CD4-positive, alpha-beta T cell treated with Interleukin-4 for 1 hour (primary cell): ENCODE results near the gene CHMP1A.
"Not testable (repeated sequence)": the region's sequence is repeated elsewhere in the genome, so short reads cannot be mapped to it uniquely, and the experiment has no call there.

Experiments used
- DNase-seq, 2 donors: peaks; one replicate each; pipeline ENCODE4 v3.0.0-alpha.2; 2020 to 2022

CHMP1A gene

DNA sequence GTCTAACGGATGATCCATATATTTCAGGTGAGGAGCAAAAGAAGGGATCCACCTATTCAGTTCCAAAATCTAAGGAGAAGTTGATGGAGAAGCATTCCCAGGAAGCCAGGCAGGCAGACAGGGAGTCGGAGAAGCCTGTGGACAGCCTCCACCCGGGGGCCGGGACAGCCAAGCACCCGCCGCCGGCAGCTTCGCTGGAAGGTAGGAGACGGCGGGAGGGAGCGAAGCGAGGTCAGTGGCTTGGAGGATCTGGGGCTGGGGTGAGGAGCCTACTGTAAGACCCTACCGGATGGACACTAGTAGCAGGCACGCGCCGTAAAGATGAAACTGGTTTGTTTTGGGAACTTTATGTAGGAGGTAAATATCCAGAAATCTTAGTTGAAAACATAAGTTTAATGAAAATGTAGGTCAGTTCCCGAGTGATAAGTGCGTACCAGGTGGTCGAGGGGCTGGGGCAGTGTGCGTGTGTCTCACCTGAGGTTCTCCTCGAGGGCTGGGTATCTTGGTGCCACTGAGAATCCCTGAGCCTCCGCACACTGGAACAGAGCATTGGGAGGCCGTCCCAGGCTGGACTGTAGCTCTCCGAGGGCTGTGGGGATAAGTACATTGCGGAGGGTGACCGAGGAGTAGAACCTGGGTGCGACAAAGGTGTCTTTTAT is 842 bp upstream of the CHMP1A start:
- DNase-seq = no peak

DNA sequence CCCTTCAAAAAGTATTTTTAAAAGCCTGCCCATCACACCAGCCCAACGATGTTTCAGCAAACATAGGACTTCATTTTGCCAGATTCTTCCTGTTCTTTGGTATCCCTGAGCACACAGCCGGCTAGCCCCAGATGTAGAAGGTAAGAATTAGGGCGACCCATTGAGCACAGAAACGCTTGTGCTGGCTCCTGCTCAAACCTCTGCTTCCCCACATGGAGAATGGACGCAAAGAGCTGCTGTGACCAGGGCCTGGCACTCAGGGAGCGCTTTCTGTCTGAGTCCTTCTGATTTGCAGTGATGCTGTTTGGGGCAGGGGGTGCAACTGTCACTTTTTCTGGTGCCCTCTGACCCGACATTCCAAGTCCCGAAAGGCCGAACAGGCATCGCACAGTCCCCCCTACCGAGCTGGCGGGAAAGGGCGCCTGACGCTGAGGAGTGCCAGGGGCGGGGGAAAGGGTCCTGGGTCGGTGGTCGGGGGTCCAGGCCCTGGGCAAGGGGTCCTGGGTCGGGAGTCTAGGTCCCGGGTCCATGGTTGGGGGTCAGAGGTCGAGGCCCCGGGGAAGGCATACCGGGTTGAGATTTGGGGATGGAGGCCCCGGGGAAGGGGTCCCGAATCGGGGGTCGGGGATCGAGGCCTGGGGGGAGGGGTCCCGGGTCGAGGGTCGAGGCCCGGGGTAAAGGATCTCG is 930 bp downstream of the CHMP1A start:
- no peak for DNase-seq

DNA sequence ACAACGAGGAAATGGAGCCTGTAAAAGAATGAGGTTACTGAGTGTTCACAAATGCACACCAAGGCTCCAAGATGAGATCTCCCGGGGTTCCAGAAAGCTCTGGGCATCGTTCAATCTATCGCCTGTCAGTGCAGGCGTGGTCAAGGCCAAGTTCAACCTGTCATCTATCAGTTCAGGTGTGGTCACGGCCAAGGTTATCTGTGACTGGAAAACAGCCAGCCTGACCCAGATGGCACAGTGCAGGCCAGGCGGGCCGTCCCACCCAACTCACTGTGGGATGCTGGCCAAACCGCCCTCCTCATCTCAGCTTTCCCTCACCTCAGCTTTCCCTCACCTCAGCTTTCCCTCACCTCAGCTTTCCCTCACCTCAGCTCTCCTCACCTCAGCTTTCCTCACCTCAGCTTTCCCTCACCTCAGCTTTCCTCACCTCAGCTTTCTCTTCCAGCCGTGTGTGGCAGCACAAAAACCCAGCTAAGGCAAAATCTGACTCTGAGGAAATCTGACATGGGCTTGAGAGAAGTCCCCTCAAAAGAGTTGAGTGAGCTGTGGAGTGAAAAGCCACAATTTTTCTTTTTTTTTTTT is 2.4 kb downstream of the CHMP1A start:
- DNase-seq = no peak

DNA sequence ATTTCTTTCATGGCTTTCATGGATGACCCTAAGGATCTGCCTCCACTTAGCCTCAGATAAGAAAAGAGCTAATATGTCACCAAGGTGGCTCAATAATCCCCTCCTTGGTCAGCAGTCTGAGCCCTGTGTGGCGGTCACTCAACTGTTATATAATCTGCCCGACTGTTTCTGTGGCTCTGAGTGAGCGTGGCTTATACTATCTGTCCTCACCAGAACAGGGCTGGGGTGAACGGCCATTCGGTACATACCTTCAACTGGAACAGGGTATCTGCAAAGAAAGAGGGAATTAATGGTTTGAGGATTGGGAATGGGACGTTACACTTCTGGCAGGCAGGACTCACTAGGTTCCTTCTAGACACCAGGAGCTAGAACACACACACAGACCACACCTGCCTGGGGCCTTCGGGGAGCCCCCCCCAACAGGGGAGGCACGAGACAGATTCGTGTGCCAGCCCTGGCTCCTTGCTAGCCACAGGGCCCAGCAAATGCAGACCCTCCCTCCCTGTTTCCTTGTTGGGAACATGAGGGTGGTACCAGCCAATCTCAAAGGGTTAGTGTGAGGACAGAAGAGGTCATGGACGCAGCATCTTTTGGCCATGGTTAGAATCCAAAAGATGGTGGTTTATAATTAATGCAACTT is 3.7 kb downstream of the CHMP1A start:
- DNase-seq = no peak

DNA sequence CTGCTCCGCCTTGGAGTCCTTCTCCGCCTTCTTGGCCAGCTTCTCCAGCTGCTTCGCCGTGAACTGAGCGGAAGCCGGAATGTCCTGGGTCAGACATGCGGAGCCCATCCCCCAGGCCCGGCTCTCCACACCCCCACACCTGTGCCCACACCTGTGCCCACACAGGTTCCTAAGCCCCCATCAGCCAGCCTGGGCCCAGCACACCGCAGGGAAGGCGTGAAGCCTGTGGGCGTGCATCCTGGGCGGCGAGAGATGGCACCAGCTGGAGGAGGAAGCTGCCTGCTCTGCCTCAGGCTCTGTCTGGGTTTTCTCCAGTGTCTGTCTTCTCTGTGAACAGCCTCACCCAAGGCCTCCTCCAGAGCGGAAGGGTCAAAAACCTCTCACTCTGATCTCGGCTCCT is 5.9 kb downstream of the CHMP1A start:
- no peak for DNase-seq

DNA sequence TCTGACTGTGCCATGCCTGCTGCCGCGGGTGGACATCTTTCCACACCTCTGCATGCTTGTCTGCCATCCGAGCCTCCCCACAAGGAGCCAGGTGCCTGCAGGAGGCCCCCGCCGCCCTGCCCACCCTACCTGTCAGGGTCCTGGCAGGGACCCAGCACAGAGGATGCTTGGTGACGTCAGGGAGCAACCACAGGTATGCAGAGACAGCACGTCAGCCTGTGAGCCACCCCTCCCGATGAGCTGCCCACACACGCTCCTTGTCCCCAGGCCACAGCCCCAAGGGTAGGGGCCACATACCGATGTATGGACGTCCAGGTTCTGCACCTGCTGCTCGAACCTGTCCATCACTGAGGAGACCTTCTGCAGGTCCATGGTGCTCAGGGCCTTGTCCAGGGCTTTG is 10.6 kb downstream of the CHMP1A start:
- DNase-seq = no peak

DNA sequence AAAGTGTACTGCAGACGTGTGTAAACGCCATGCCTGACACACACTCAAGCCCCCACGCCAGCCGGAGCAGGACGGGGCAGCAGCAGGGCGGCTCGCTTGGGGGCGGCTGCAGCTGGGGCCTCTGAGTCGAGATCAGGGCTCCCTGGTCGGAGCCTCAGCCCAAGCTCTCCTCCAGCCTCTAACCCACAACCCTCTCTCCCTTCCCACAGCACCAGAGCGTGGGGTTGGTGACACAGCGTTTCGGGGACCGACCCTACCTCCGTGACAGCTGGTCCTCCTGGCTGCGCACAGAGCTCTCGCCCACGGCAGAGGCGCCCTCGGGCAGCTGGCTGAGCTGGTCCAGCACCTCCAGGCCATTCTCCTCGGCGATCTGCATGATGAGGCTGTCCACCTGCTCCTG is 11.2 kb downstream of the CHMP1A start:
- no peak for DNase-seq

DNA sequence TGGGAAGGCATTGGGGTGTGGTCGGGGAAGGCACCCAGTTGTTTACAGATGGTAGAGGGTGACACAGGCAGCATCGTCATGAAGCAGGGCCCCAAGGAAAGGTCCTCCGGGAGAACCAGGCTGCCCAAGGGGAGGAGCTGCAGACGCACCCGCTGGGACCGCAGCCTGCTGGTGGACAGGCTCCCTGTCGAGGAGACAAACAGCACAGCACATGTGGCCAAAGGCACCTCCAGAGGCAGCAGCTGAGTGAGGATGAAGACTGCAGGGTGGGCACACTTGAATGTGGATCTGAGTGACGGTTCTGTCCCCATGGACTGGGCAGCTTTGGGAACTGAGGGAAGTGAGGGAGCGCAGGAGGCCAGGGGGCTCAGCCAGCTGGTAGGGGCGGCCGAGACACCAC is 12.4 kb downstream of the CHMP1A start:
- no peak for DNase-seq

DNA sequence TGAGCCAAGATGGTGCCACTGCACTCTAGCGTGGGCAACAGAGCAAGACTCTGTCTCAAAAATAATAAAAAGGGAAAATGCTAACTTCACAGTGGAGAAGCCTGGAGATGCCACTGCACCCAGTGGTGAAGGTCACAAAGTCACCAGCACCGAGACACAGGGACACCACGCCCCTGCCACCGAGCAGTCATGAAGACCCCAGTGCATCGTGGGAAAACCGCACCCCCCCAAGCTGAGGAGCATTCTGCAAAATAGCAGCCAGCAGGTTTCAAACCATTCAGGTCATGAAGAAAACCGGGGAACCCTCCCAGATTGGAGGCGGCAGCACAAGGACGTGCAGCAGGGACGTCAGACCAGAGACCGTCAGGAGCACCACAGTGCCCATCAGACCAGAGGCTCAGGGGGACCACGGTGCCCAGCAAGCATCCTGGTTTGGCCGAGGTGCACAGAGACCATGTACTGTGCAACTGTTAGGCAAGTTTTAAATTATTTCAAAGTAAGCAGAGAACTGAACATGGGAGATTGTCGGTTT is 13.7 kb downstream of the CHMP1A start:
- no peak for DNase-seq

DNA sequence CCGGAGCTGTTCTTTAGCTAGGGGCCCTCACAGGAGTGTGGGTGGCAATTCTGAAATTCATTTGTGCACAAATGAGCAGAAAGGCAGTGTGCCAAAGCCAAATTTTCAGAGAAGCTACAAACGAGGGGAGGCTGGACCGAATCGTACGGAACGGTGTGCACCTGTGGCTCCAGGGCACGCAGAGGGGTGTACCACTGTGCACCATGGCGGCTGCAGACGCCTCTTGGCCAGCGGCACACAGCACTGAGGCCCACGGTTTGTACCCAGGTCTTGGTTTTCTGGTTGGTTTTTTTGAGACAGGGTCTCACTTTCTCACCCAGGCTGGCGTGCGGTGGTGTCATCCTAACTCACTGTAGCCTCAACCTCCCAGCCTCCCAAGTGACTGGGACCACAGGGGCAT is 14.9 kb downstream of the CHMP1A start:
- DNase-seq = no peak

DNA sequence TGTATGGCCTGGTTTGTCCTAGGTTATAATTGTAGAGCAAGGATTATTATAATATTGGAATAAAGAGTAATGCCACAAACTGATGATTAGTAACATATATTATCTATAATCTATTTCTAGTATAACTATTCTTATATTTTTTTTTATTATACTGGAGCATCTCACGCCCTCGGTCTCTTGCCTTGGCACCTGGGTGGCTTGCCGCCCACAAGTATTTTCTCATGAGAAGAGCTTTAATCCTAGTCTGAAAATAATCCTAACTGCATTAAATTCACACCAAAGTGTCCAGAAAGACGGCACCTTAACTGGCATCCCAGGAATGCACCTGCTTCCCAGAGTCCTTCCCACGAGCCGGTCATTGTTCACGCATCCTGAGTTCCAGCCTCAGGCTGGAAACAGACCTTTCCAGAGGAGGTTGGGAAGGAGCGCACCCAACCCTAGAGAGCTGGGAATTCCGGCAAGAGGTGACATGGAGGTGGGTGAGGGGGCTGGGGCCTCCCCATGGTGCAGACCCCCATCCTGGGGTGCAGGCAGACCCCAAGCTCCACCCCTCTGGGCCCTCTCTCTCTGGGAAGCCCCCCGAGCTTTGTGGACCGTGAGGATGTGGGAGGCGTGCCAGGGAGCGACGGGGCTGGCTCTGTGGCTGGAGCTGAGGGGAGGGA is 15.9 kb downstream of the CHMP1A start:
- no peak for DNase-seq

DNA sequence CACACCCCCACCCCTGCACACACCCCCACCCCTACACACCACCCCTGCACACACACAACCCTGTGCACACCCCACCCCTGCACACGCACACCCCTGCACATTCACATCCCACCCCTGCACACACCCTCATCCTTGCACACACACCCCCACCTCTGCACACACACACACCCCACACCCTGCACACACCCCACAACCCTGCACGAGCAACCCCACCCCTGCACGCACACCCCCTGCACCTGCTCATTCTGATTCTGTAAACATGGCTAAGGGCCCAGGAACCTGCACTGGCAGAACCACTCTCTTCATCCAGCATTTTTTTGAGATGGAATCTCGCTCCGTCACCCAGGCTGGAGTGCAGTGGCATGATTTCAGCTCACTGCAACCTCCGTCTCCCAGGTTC is 18.1 kb downstream of the CHMP1A start:
- DNase-seq = no peak

DNA sequence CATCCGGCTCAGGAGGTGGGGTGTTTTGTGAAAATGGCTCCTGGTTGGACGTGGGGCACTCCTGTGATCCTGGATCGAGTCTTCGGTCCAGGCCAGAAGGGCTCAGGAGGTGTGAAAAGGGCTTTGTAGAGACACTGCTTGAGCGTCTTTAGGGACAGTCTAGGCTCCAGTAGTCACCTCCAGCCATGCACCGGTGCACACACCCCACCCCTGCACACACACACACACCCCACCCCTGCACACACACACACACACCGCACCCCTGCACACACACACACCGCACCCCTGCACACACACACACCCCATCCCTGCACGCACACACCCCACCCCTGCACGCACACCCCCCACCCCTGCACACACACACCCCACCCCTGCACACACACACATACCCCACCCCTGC is 19.1 kb downstream of the CHMP1A start:
- no peak for DNase-seq

DNA sequence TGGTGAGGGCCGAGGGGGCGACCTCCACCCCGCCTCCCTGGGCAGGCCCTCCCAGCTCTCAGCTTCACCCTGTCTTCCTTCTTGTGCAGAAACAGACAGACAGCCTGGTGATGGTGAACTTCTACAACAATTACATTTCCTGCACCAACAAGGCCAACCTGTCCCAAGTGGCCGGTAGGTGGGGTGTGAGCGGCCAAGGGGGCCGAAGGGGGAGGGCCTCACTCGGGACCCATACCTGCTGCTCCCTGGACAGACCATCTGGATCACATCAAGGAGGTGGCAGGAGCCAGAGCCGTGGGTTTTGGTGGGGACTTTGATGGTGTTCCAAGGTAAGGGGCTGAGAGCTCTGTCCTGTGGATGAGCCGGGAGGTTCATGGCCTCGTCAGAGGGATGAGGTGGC is 20.1 kb downstream of the CHMP1A start:
- no peak for DNase-seq

DNA sequence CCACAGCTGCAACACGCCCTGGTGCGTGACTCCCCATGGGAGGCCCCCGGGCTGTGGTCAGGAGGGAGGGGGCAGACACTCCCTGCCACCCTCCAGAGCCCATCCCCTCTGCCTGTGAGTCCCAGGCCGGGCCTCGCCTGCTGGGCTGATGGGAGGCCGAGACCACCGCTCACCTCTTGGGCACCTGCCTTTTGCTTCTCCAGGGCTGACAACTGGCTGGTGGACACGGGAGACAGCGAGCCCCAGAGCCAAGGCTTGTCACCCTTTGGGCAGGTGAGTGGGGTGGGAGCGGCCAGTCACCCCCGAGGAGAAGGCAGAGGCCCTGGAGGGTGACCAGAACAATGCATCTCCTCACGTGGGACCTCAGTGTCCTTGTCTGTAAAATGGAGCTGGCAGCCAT is 20.8 kb downstream of the CHMP1A start:
- no peak for DNase-seq

DNA sequence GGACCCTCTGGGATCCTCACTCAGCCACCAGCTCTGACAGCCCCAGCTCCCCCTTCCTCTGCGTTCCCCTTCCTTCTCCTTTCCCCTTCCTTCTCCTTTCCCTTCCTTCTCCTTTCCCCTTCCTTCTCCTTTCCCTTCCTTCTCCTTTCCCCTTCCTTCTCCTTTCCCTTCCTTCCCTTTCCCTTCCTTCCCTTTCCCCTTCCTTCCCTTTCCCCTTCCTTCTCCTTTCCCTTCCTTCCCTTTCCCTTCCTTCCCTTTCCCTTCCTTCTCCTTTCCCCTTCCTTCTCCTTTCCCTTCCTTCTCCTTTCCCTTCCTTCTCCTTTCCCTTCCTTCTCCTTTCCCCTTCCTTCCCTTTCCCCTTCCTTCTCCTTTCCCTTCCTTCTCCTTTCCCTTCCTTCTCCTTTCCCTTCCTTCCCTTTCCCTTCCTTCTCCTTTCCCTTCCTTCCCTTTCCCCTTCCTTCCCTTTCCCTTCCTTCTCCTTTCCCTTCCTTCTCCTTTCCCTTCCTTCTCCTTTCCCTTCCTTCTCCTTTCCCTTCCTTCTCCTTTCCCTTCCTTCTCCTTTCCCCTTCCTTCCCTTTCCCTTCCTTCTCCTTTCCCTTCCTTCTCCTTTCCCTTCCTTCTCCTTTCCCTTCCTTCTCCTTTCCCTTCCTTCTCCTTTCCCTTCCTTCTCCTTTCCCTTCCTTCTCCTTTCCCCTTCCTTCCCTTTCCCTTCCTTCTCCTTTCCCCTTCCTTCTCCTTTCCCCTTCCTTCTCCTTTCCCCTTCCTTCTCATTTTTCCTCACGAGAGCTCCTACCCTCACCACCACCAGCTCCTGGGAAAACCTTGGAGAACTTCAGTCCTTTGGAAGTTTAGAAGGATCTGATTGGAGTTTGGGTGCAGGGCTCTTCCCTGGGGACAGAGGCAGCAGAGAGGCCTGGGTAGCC is 22.8 kb downstream of the CHMP1A start:
- DNase-seq = not testable (repeated sequence)

DNA sequence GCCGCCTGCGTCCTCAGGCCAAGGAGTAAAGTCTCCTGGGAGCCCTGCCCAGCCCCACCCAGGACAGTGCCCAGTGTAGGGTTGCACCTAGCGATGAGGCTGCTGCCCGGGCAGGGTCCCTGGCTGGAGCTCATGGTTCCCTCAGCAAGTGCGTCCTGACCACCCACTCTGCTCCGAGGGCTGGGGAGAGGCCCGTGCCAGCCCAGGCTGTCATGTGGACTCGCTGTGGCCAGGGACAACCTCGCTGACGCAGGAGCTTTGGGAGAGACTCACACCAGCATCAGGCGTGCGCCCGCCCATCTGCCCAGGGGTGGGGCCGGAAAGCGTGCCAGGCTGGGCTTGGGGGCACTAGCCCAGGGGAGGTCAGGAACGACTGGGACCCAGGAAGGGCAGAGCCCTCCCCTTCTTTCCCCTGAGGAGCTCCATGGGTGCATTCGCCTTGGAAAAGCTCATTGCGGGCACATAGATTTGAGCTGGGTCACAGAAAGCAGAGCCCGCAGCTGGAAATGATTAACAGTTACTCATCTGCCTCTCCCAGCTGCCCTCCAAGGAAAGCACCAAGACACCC is 24.4 kb downstream of the CHMP1A start:
- DNase-seq = no peak

DNA sequence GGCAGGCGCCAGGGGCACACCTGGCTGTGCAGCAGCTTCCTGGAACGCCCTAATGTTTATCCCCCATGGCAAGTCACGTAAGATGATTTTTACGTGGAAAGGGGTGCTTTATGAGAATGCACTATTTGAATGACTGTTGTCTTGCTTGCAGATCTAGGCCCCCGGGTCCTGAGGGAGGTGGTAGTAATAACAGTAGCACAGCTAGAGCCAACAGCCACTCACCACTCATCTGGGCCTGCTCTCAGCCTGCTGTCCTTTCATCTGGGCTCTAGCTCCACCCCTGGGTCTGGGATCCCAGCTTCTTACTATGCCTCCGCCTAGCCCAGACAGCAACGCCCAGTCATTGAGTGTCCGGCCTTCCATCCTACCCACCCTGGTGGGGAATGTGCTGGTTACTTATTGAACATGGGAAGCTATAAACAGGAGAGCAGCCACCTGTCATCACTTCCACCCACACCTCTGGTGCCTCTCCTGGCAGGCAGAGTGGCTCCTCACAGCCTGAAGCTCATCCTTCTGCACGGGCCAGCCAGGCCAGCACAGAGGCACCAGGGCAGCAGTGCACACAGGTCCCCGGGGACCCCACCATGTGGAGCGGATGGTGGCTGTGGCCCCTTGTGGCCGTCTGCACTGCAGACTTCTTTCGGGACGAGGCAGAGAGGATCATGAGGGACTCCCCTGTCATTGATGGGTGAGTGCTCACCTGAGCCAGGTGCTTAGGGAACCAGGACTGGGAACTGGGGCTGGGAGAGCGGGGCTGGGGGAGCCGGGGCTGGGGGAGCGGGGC is 27.5 kb downstream of the CHMP1A start:
- DNase-seq = no peak

DNA sequence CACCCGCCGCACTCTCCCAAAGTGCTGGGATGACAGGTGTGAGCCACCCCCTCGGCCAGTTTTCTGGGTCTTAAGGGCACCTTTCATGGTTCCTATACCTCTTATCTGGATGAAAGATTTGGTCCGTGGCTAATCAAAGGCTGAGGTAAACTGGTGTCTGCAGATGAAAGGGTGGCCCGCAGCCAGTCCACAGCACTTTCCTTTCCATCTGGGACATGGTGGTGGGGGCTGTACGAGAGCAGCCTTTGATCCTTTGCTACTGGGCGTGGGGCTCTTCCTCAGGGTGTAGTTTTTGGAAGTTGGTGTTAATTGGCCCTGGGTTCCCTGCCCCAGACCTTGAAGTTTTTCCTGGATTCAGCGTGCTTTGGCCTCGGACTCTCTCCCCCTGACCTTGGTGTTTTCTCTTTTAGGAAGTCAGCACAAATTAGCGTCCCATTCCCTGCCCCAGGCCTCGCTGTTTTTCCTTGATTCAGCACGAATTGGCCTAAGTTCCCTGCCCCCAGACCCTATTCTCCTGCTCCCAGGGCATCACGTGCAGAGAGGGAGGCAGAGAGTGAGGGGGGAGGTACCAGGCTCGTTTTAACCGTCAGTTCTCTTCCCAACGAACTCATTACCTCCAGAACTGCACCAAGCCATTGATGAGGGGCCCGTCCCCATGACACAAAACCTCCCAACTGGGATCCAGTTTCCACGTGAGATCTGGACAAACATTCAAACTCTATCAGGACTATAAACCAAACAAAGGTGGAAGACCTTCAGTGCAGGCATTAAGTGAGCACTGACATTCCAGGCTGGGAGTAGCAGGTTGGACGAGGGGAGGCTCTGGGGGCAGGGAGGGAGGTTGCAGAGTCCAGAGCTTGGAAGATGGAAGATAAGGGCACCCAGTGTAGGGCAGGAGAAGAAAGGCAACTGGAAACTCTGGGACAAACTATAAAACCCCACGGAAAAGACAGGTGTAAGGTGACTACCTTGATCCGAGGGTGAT is 32.4 kb downstream of the CHMP1A start:
- no peak for DNase-seq
